Adipocyte (in vitro differentiated cells): ENCODE measurements around the gene CTPS2.

Source experiments
- DNase-seq: peaks from one replicate; pipeline ENCODE4 v3.0.0-alpha.2; 2015; ENCODE audit warnings: low read depth
- H3K27me3 ChIP-seq: replicated peaks from 2 replicates; pipeline ENCODE4 v1.7.0; 2013; ENCODE audit warnings: mild to moderate bottlenecking, low read length, moderate library complexity; ENCODE audit not compliant: control insufficient read depth, insufficient read depth
- H3K36me3 ChIP-seq: 2 replicates; pipeline ENCODE4 v1.7.0; 2013; ENCODE audit warnings: low read length, mild to moderate bottlenecking, moderate library complexity; ENCODE audit not compliant: control insufficient read depth, insufficient read depth, severe bottlenecking
- H3K4me1 ChIP-seq: 2 replicates; pipeline ENCODE4 v1.7.0; 2013; ENCODE audit warnings: mild to moderate bottlenecking, low read length, moderate library complexity; ENCODE audit not compliant: control insufficient read depth, insufficient read depth
- H3K4me3 ChIP-seq: 2 replicates; pipeline ENCODE4 v1.7.0; 2013; ENCODE audit warnings: mild to moderate bottlenecking, low read length, moderate library complexity
- H3K9ac ChIP-seq: 2 replicates; pipeline ENCODE4 v1.7.0; 2013; ENCODE audit warnings: mild to moderate bottlenecking, low read length, moderate library complexity
- H3K9me3 ChIP-seq: 2 replicates; pipeline ENCODE4 v1.7.0; 2013; ENCODE audit warnings: mild to moderate bottlenecking, low read length, moderate library complexity; ENCODE audit not compliant: control insufficient read depth

Gene CTPS2

GRCh38 chrX:16678689-16679088 is 33.8 kb downstream of the CTPS2 start:
- Histone ChIP-seq H3K4me1 (no peaks in the 10 kb centered on the region), H3K4me3 (no peak overlapping the region), H3K36me3 (peaks cover 16% of the 10 kb centered on the region)

GRCh38 chrX:16671005-16671404 is 41.5 kb downstream of the CTPS2 start:
- Histone ChIP-seq H3K9me3 (no peaks in the 10 kb centered on the region), H3K36me3 (no peaks in the 10 kb centered on the region), H3K9ac (no peak overlapping the region), H3K27me3 (peaks cover 3% of the 10 kb centered on the region), H3K4me1 (no peaks in the 10 kb centered on the region), H3K4me3 (no peak overlapping the region)
- DNase-seq, result peak; percentile 79

More at GRCh38 chrX:16678689-16679088, 33.8 kb downstream of the CTPS2 start:
- peaks cover 5% of the 10 kb centered on the region for H3K27me3 ChIP-seq
- H3K9me3 ChIP-seq, result no peaks in the 10 kb centered on the region
- no peak overlapping the region for H3K9ac ChIP-seq
- DNase-seq, result no peak

GRCh38 chrX:16666541-16666940 is 45.9 kb downstream of the CTPS2 start:
- peak; percentile 39 for DNase-seq
- no peak overlapping the region for H3K4me3 ChIP-seq
- no peaks in the 10 kb centered on the region for H3K9me3 ChIP-seq
- no peaks in the 10 kb centered on the region for H3K36me3 ChIP-seq
- no peaks in the 10 kb centered on the region for H3K4me1 ChIP-seq
- no peak overlapping the region for H3K9ac ChIP-seq
- peaks cover 3% of the 10 kb centered on the region for H3K27me3 ChIP-seq

- no peaks in the 10 kb centered on the region for H3K4me1 ChIP-seq
- no peak overlapping the region for H3K9ac ChIP-seq
- H3K27me3 ChIP-seq, result no peaks in the 10 kb centered on the region
- DNase-seq, result peak; percentile 38
- no peaks in the 10 kb centered on the region for H3K36me3 ChIP-seq
- no peaks in the 10 kb centered on the region for H3K9me3 ChIP-seq
- H3K4me3 ChIP-seq, result no peak overlapping the region
These were observed 47.4 kb downstream of the CTPS2 start for GRCh38 chrX:16665089-16665488.

- no peaks in the 10 kb centered on the region for H3K9me3 ChIP-seq
- no peaks in the 10 kb centered on the region for H3K4me1 ChIP-seq
- H3K9ac ChIP-seq, result no peak overlapping the region
- no peaks in the 10 kb centered on the region for H3K27me3 ChIP-seq
- no peak for DNase-seq
- no peaks in the 10 kb centered on the region for H3K36me3 ChIP-seq
- H3K4me3 ChIP-seq, result no peak overlapping the region
These were observed 47.8 kb downstream of the CTPS2 start for GRCh38 chrX:16664626-16665025.

- Histone ChIP-seq H3K9me3 (no peaks in the 10 kb centered on the region), H3K9ac (no peak overlapping the region), H3K4me1 (no peaks in the 10 kb centered on the region), H3K4me3 (no peak overlapping the region), H3K27me3 (no peaks in the 10 kb centered on the region), H3K36me3 (no peaks in the 10 kb centered on the region)
- no peak for DNase-seq
These were observed 48.4 kb downstream of the CTPS2 start for GRCh38 chrX:16664074-16664473.

- Histone ChIP-seq H3K9ac (no peak overlapping the region), H3K4me1 (no peaks in the 10 kb centered on the region), H3K9me3 (no peaks in the 10 kb centered on the region), H3K4me3 (no peak overlapping the region), H3K27me3 (peaks cover 3% of the 10 kb centered on the region), H3K36me3 (no peaks in the 10 kb centered on the region)
- DNase-seq, result no peak
These were observed 50.1 kb downstream of the CTPS2 start for GRCh38 chrX:16662402-16662801.

GRCh38 chrX:16661495-16661894 is 51.0 kb downstream of the CTPS2 start:
- Histone ChIP-seq H3K9me3 (no peaks in the 10 kb centered on the region), H3K36me3 (no peaks in the 10 kb centered on the region), H3K27me3 (peaks cover 3% of the 10 kb centered on the region), H3K4me3 (no peak overlapping the region), H3K4me1 (no peaks in the 10 kb centered on the region), H3K9ac (no peak overlapping the region)
- no peak for DNase-seq

- no peak overlapping the region for H3K9ac ChIP-seq
- no peaks in the 10 kb centered on the region for H3K4me1 ChIP-seq
- no peak for DNase-seq
- no peaks in the 10 kb centered on the region for H3K9me3 ChIP-seq
- H3K4me3 ChIP-seq, result no peak overlapping the region
- H3K36me3 ChIP-seq, result no peaks in the 10 kb centered on the region
- H3K27me3 ChIP-seq, result peaks cover 3% of the 10 kb centered on the region
These were observed 53.1 kb downstream of the CTPS2 start for GRCh38 chrX:16659321-16659720.

GRCh38 chrX:16658284-16658683 is 54.2 kb downstream of the CTPS2 start:
- peak; percentile 34 for DNase-seq
- Histone ChIP-seq H3K9me3 (no peaks in the 10 kb centered on the region), H3K4me3 (no peak overlapping the region), H3K4me1 (no peaks in the 10 kb centered on the region), H3K36me3 (no peaks in the 10 kb centered on the region), H3K27me3 (peaks cover 3% of the 10 kb centered on the region), H3K9ac (no peak overlapping the region)

- Histone ChIP-seq H3K4me1 (no peaks in the 10 kb centered on the region), H3K9ac (no peak overlapping the region), H3K9me3 (no peaks in the 10 kb centered on the region), H3K27me3 (peaks cover 3% of the 10 kb centered on the region), H3K36me3 (no peaks in the 10 kb centered on the region), H3K4me3 (no peak overlapping the region)
- DNase-seq, result peak; percentile 50
These were observed 58.4 kb downstream of the CTPS2 start for GRCh38 chrX:16654093-16654492.

- DNase-seq, result no peak
- no peaks in the 10 kb centered on the region for H3K4me1 ChIP-seq
- peaks cover 3% of the 10 kb centered on the region for H3K27me3 ChIP-seq
- H3K4me3 ChIP-seq, result no peak overlapping the region
- H3K36me3 ChIP-seq, result no peaks in the 10 kb centered on the region
- no peak overlapping the region for H3K9ac ChIP-seq
- no peaks in the 10 kb centered on the region for H3K9me3 ChIP-seq
These were observed 59.0 kb downstream of the CTPS2 start for GRCh38 chrX:16653424-16653823.
